ENCODE data around the gene ACP2. TPM values are rescaled to one million over a fixed set of nuclear protein-coding genes. Genes with fewer than 3 reads are reported as not detected.

The ACP2 gene
- polyA plus RNA-seq, 2 of the 4 experiments (the other 2 are of a cell fraction) = 13.6 to 19.7 TPM

- TF ChIP-seq RFX5 (IDR thresholded peaks at IDR 0.05) (peak; percentile 96), MYC (IDR thresholded peaks at IDR 0.05; ENCODE audit: borderline replicate concordance, low read length) (peak; percentile 48; the same call in 1 of the 2 replicates), CBX2 (IDR thresholded peaks at IDR 0.05; ENCODE audit: borderline replicate concordance, low read depth) (no peak), ZFP36 (IDR thresholded peaks at IDR 0.05; ENCODE audit: borderline replicate concordance, partially characterized antibody) (no peak), POLR2A (IDR thresholded peaks at IDR 0.05; ENCODE audit: low read length) (peak; percentile 79), RARB (CRISPR knock-in tag; IDR thresholded peaks at IDR 0.05) (no peak)
These were observed 34.6 kb downstream of the ACP2 start (continued) for GRCh38 chr11:47213950-47214565.

- no peak overlapping the region for H3K27ac ChIP-seq
- no peak for FAIRE-seq
- peaks cover 20% of the 10 kb centered on the region for H3K4me1 ChIP-seq
- DNase-seq (ENCODE audit: low read depth in 1 of 2, low spot score in 1 of 2) = no peak
- TF ChIP-seq MAFK (IDR thresholded peaks at IDR 0.05; ENCODE audit: partially characterized antibody) (no peak), CTCF (IDR thresholded peaks at IDR 0.05) (no peak), ELK1 (IDR thresholded peaks at IDR 0.05; ENCODE audit: low read depth, low read length) (no peak), EHMT2 (IDR thresholded peaks at IDR 0.05; ENCODE audit: low read depth) (no peak), CEBPB (IDR thresholded peaks at IDR 0.05) (no peak), MAZ (IDR thresholded peaks at IDR 0.05; ENCODE audit: borderline replicate concordance, low read depth, low read length) (no peak)
- POLR2A ChIA-PET = interaction anchor here (1.5 to 2.8 kb wide), 3 partner anchors 13 to 33 kb away, joined by 4 to 60 read pairs (median 23); partner anchors contain the start of gene PACSIN3
- CTCF ChIA-PET = interaction anchor here (1.2 to 4.1 kb wide), 5 partner anchors 12 to 47 kb away, joined by 3 to 40 read pairs (median 11); partner anchors contain the start of genes ACP2, ARFGAP2 and NR1H3
- no peak overlapping the region for H3K4me3 ChIP-seq
- H3K9me3 ChIP-seq = no peaks in the 10 kb centered on the region
- WGBS (ENCODE audit: missing lambda C conversion rate) = 90% methylated on average over 12 of the region's 12 CpGs
- H3K4me2 ChIP-seq = no peak overlapping the region
- no peak for ATAC-seq
These were observed 35.7 kb downstream of the ACP2 start for GRCh38 chr11:47212938-47213337.

- FAIRE-seq = no peak
- DNase-seq (ENCODE audit: low read depth in 1 of 2, low spot score in 1 of 2) = no peak
- H3K4me3 ChIP-seq = no peak overlapping the region
- no peak overlapping the region for H3K4me2 ChIP-seq
- H3K4me1 ChIP-seq = peaks cover 11% of the 10 kb centered on the region
- CTCF ChIA-PET = interaction anchor here (0.7 to 3.2 kb wide), 6 partner anchors 11 to 50 kb away, joined by 3 to 13 read pairs (median 3); partner anchors contain the start of gene NR1H3
- no peak overlapping the region for H3K27ac ChIP-seq
- no peaks in the 10 kb centered on the region for H3K9me3 ChIP-seq
- WGBS (ENCODE audit: missing lambda C conversion rate) = 89% methylated on average over 5 of the region's 5 CpGs
- TF ChIP-seq CTCF (IDR thresholded peaks at IDR 0.05) (no peak), ZC3H11A (IDR thresholded peaks at IDR 0.05) (no peak), MAZ (IDR thresholded peaks at IDR 0.05; ENCODE audit: borderline replicate concordance, low read depth, low read length) (no peak), NR3C1 (IDR thresholded peaks at IDR 0.05) (no peak), RFX5 (IDR thresholded peaks at IDR 0.05) (no peak), HMGXB4 (CRISPR knock-in tag; IDR thresholded peaks at IDR 0.05; ENCODE audit: borderline replicate concordance) (no peak), BHLHE40 (IDR thresholded peaks at IDR 0.05; ENCODE audit: low read depth, low read length) (no peak), RARB (CRISPR knock-in tag; IDR thresholded peaks at IDR 0.05) (no peak), MYC (IDR thresholded peaks at IDR 0.05; ENCODE audit: borderline replicate concordance, low read length) (no peak), CEBPB (IDR thresholded peaks at IDR 0.05) (no peak), RAD21 (conservative IDR thresholded peaks at IDR 0.05 in 1 of 2, IDR thresholded peaks at IDR 0.05 in 1 of 2) (no peak), POLR2AphosphoS2 (conservative IDR thresholded peaks at IDR 0.05; ENCODE audit: low read length) (no peak), EP300 (IDR thresholded peaks at IDR 0.05) (no peak), HOXB5 (CRISPR knock-in tag; IDR thresholded peaks at IDR 0.05) (no peak), HOXB13 (CRISPR knock-in tag; IDR thresholded peaks at IDR 0.05; ENCODE audit: low read depth) (no peak), JUN (IDR thresholded peaks at IDR 0.05) (no peak), EHMT2 (IDR thresholded peaks at IDR 0.05; ENCODE audit: low read depth) (no peak), PBX3 (IDR thresholded peaks at IDR 0.05) (no peak)
- POLR2A ChIA-PET = no interaction called here
- no peak for ATAC-seq
These were observed 40.0 kb downstream of the ACP2 start for GRCh38 chr11:47208628-47209027.

Data from A549 (cell line).